B cell (primary cell): Measurements from ENCODE around the gene EYS. TPM values are rescaled to one million over a fixed set of nuclear protein-coding genes. Genes with fewer than 3 reads are reported as not detected.
"Not testable (repeated sequence)": the region's sequence is repeated elsewhere in the genome, so short reads cannot be mapped to it uniquely, and the experiment has no call there.

Experiments used
- ATAC-seq: fragments of 200-7000 bp; cut with Tn5 transposase; one replicate; pipeline ENCODE4 v1.10.0; 2021; ENCODE audit warnings: low read depth, mild to moderate bottlenecking, moderate number of reproducible peaks, moderate library complexity
- CTCF ChIA-PET: fragments of 350-600 bp; sonication (Branson Sonifier 250); formaldehyde crosslinking; loops from one replicate; lab custom pipeline; 2021; ENCODE audit warnings: antibody characterized with exemption, inconsistent platforms; lab: Charles Lee
- POLR2A ChIA-PET: fragments of 350-600 bp; sonication (Branson Sonifier 250); formaldehyde crosslinking; loops from one replicate; lab custom pipeline; 2021; ENCODE audit warnings: antibody characterized with exemption; lab: Charles Lee
- DNase-seq: peaks from one replicate; pipeline ENCODE4 v3.0.0; 2013
- H2AFZ ChIP-seq: 2 replicates; pipeline ENCODE4 v1.6.1; 2012; ENCODE audit warnings: mild to moderate bottlenecking, low read depth, low read length; ENCODE audit not compliant: insufficient read depth, poor library complexity, severe bottlenecking
- H3K27ac ChIP-seq, 2 donors: 1 replicate in 1 of 2; 2 replicates in 1 of 2; pipeline ENCODE4 v1.5.1; 2012 to 2013; ENCODE audit warnings: low read length in 2 of 2, mild to moderate bottlenecking in 2 of 2, moderate library complexity in 1 of 2
- H3K27me3 ChIP-seq, 4 experiments: fragments of 200-600 bp in 1 of 4; sonication (generic) in 1 of 4; replicated peaks in 1 of 4; 1 replicate in 2 of 4; 2 replicates in 2 of 4; pipeline versions ENCODE4 v1.6.1 to v1.7.0; 2013 to 2016; ENCODE audit warnings: low read length in 3 of 4, mild to moderate bottlenecking in 2 of 4, mixed read lengths in 1 of 4, moderate library complexity in 1 of 4; ENCODE audit not compliant: insufficient read depth in 4 of 4, control insufficient read depth in 3 of 4; ENCODE audit errors: control extremely low read depth in 1 of 4
- H3K36me3 ChIP-seq, 2 experiments: replicated peaks in 1 of 2; 1 replicate in 1 of 2; 2 replicates in 1 of 2; pipeline versions ENCODE4 v1.6.1 to v1.7.1; 2013; ENCODE audit warnings: low read length in 1 of 2; ENCODE audit not compliant: insufficient read depth in 2 of 2, control insufficient read depth in 1 of 2; ENCODE audit errors: control extremely low read depth in 1 of 2, extremely low read depth in 1 of 2
- H3K4me1 ChIP-seq, 2 donors: fragments of 200-600 bp in 1 of 2; sonication (generic) in 1 of 2; 1 replicate in 1 of 2; 2 replicates in 1 of 2; pipeline versions ENCODE4 v1.5.1 to v1.6.1; 2013 to 2017; ENCODE audit warnings: low read length in 2 of 2; ENCODE audit not compliant: control insufficient read depth in 2 of 2, insufficient read depth in 2 of 2
- H3K4me2 ChIP-seq: replicated peaks from 2 replicates; pipeline ENCODE3; 2012; ENCODE audit warnings: mild to moderate bottlenecking, low read depth, low read length; ENCODE audit not compliant: poor library complexity, severe bottlenecking
- H3K4me3 ChIP-seq, 5 experiments: fragments of 200-600 bp in 1 of 5; sonication (generic) in 1 of 5; 1 replicate in 3 of 5; 2 replicates in 2 of 5; pipeline versions ENCODE4 v1.5.1 to v1.7.0; 2011 to 2016; ENCODE audit warnings: low read length in 4 of 5, mild to moderate bottlenecking in 4 of 5, low read depth in 2 of 5, control low read depth in 1 of 5, moderate library complexity in 1 of 5; ENCODE audit not compliant: insufficient read depth in 1 of 5; ENCODE audit errors: control extremely low read depth in 1 of 5, extremely low read depth in 1 of 5
- H3K79me2 ChIP-seq: fragments of 200-600 bp; sonication (generic); one replicate; pipeline ENCODE4 v1.6.0; 2016; ENCODE audit warnings: low read length; ENCODE audit not compliant: control insufficient read depth, insufficient read depth
- H3K9ac ChIP-seq: fragments of 200-600 bp; sonication (generic); 2 replicates; pipeline ENCODE4 v1.6.1; 2017; ENCODE audit warnings: mild to moderate bottlenecking, low read length, moderate library complexity
- H3K9me3 ChIP-seq, 3 donors: one replicate each; pipeline versions ENCODE4 v1.6.1 to v1.7.1; 2013; ENCODE audit warnings: low read length in 2 of 3; ENCODE audit not compliant: control insufficient read depth in 2 of 3, insufficient read depth in 1 of 3; ENCODE audit errors: control extremely low read depth in 1 of 3
- H4K20me1 ChIP-seq: 2 replicates; pipeline ENCODE4 v1.6.0; 2012; ENCODE audit warnings: mild to moderate bottlenecking, low read length; ENCODE audit not compliant: insufficient read depth, control insufficient read depth, poor library complexity, severe bottlenecking
- H3K27ac Mint-ChIP-seq: one replicate; pipeline ENCODE4 v1.8.0; 2021; ENCODE audit warnings: mixed read lengths
- H3K27me3 Mint-ChIP-seq: one replicate; pipeline ENCODE4 v1.8.0; 2021; ENCODE audit warnings: mixed read lengths
- H3K4me1 Mint-ChIP-seq: one replicate; pipeline ENCODE4 v1.8.0; 2021; ENCODE audit warnings: mixed read lengths
- H3K4me3 Mint-ChIP-seq: one replicate; pipeline ENCODE4 v1.8.0; 2021; ENCODE audit warnings: mixed read lengths
- H3K9me3 Mint-ChIP-seq: one replicate; pipeline ENCODE4 v1.8.0; 2022; ENCODE audit warnings: mixed read lengths; ENCODE audit not compliant: insufficient read depth
- CTCF ChIP-seq: fragments of 200-600 bp; IDR thresholded peaks from one replicate; pipeline ENCODE4 v1.8.0; 2022; ENCODE audit warnings: antibody characterized with exemption, mild to moderate bottlenecking
- EZH2 ChIP-seq: IDR thresholded peaks from 2 replicates; pipeline ENCODE4 v1.6.1; 2012; ENCODE audit warnings: borderline replicate concordance, low read depth, mild to moderate bottlenecking, moderate library complexity, low read length; ENCODE audit not compliant: insufficient read depth, poor library complexity, severe bottlenecking
- WGBS: methylation state at CpG from one replicate; pipeline ENCODE4 v1.1.5; 2013; ENCODE audit warnings: missing lambda C conversion rate; ENCODE audit not compliant: insufficient coverage; 5-methylcytosine and 5-hydroxymethylcytosine counted together
- intact Hi-C: fragments of 100-400 bp; cut with micrococcal nuclease; formaldehyde crosslinking; loops from one replicate; pipeline ENCODE4 v1.10.0; 2022
- polyA plus RNA-seq: library from polyadenylated mRNA; depleted of rRNA; stranded (reverse); fragments of >200 nt; gene quantifications from 2 replicates; pipeline ENCODE4 v1.2.3, GENCODE V29; 2012
- total RNA-seq, 2 donors: library from RNA; stranded (reverse); fragments of 120-200 nt in 1 of 2; gene quantifications; 1 replicate in 1 of 2; 2 replicates in 1 of 2; pipeline versions ENCODE4 v1.2.3 to v1.2.4, GENCODE V29; 2013 to 2022

Gene EYS
- total and polyA plus RNA-seq, 2 donors (not counting 1 experiment from before 2014, with no cell fraction given) = not detected

GRCh38 chr6:65631711-65632110, 75.3 kb downstream of the EYS start:
- Histone ChIP-seq H3K36me3 (no peaks in the 10 kb centered on the region), H3K79me2 (no peaks in the 10 kb centered on the region), H4K20me1 (no peaks in the 10 kb centered on the region), H2AFZ (no peak overlapping the region), H3K9ac (no peak overlapping the region), H3K27me3 (no peaks in the 10 kb centered on the region), H3K4me2 (no peak overlapping the region), H3K4me1 (no peaks in the 10 kb centered on the region), H3K4me3 (no peak overlapping the region), H3K9me3 (peaks cover 0 to 13% (median 0%) of the 10 kb centered on the region in 3 donors), H3K27ac (no peak overlapping the region)
- Mint-ChIP-seq H3K9me3 (peaks cover 2% of the 10 kb centered on the region), H3K27ac (no peak overlapping the region), H3K4me1 (no peaks in the 10 kb centered on the region), H3K4me3 (no peak overlapping the region), H3K27me3 (no peaks in the 10 kb centered on the region)
- ATAC-seq (no peak), DNase-seq (no peak)
- intact Hi-C loops = no loop called here
- ChIA-PET POLR2A (no interaction called here), CTCF (no interaction called here)
- TF ChIP-seq CTCF = no peak
- TF ChIP-seq EZH2 = no peak
- 20% methylated on average over 1 of the region's 2 CpGs for WGBS

- H3K9ac ChIP-seq, H3K36me3 ChIP-seq, H3K27ac Mint-ChIP-seq, DNase-seq, H3K27me3 ChIP-seq, H3K4me1 ChIP-seq, H3K27ac ChIP-seq, intact Hi-C loops, H3K9me3 Mint-ChIP-seq, H2AFZ ChIP-seq, H3K27me3 Mint-ChIP-seq, POLR2A ChIA-PET, CTCF ChIA-PET, ATAC-seq, H3K4me3 Mint-ChIP-seq, H3K4me2 ChIP-seq, H4K20me1 ChIP-seq, H3K4me3 ChIP-seq, H3K4me1 Mint-ChIP-seq, H3K79me2 ChIP-seq: not testable (repeated sequence)
- 93% methylated on average over 23 of the region's 35 CpGs for WGBS
- H3K9me3 ChIP-seq = peaks cover 0 to 13% (median 0%) of the 10 kb centered on the region in 3 donors
Observed at GRCh38 chr6:65627434-65627999, 79.5 kb downstream of the EYS start.
